Measurements from ENCODE around the gene INKA2.
"Not testable (repeated sequence)": the region's sequence is repeated elsewhere in the genome, so short reads cannot be mapped to it uniquely, and the experiment has no call there.

The INKA2 gene

GRCh38 chr1:111750856-111751255, 11.7 kb upstream of the INKA2 start:
- no peak for DNase-seq (ENCODE audit: low read depth in 2 of 2)

GRCh38 chr1:111749628-111750027, 10.4 kb upstream of the INKA2 start:
- DNase-seq (ENCODE audit: low read depth in 2 of 2), result no peak

GRCh38 chr1:111747947-111748346, 8.8 kb upstream of the INKA2 start:
- DNase-seq (ENCODE audit: low read depth in 2 of 2), result no peak

GRCh38 chr1:111747282-111747734, 8.1 kb upstream of the INKA2 start:
- no peak for DNase-seq (ENCODE audit: low read depth in 2 of 2)

- no peak for DNase-seq (ENCODE audit: low read depth in 2 of 2)
These were observed 7.4 kb upstream of the INKA2 start for GRCh38 chr1:111746614-111746999.

- DNase-seq (ENCODE audit: low read depth in 2 of 2), result no peak
These were observed 6.7 kb upstream of the INKA2 start for GRCh38 chr1:111745675-111746613.

GRCh38 chr1:111743679-111744101, 4.5 kb upstream of the INKA2 start:
- DNase-seq (ENCODE audit: low read depth in 2 of 2), result no peak

GRCh38 chr1:111742938-111743549, 3.8 kb upstream of the INKA2 start:
- no peak for DNase-seq (ENCODE audit: low read depth in 2 of 2)

- DNase-seq (ENCODE audit: low read depth in 2 of 2), result not testable (repeated sequence)
These were observed 3.1 kb upstream of the INKA2 start for GRCh38 chr1:111742292-111742691.

- no peak for DNase-seq (ENCODE audit: low read depth in 2 of 2)
These were observed 950 bp upstream of the INKA2 start for GRCh38 chr1:111739925-111740765.

GRCh38 chr1:111738436-111739193, 580 bp downstream of the INKA2 start:
- no peak for DNase-seq (ENCODE audit: low read depth in 2 of 2)

- DNase-seq (ENCODE audit: low read depth in 2 of 2), result no peak
These were observed 1.1 kb downstream of the INKA2 start for GRCh38 chr1:111738133-111738435.

GRCh38 chr1:111737216-111738132, 1.7 kb downstream of the INKA2 start:
- no peak for DNase-seq (ENCODE audit: low read depth in 2 of 2)

- no peak for DNase-seq (ENCODE audit: low read depth in 2 of 2)
These were observed 2.5 kb downstream of the INKA2 start for GRCh38 chr1:111736548-111737215.

- no peak for DNase-seq (ENCODE audit: low read depth in 2 of 2)
These were observed 3.2 kb downstream of the INKA2 start for GRCh38 chr1:111735858-111736544.

GRCh38 chr1:111735321-111735720, 3.9 kb downstream of the INKA2 start:
- DNase-seq (ENCODE audit: low read depth in 2 of 2), result no peak

- DNase-seq (ENCODE audit: low read depth in 2 of 2), result no peak
These were observed 4.3 kb downstream of the INKA2 start for GRCh38 chr1:111734856-111735255.

GRCh38 chr1:111734426-111734825, 4.8 kb downstream of the INKA2 start:
- DNase-seq (ENCODE audit: low read depth in 2 of 2), result no peak

- DNase-seq (ENCODE audit: low read depth in 2 of 2), result no peak
These were observed 5.2 kb downstream of the INKA2 start for GRCh38 chr1:111733992-111734341.

Measured in stimulated activated CD8-positive, alpha-beta memory T cell treated with anti-CD3 and anti-CD28 coated beads, Interleukin-2, amount 100 ng/mL, for 1 hour (primary cell).